Adrenal gland (tissue), 5 donors: ENCODE results near the gene OR51M1.

Experiments
- CTCF ChIP-seq, 6 experiments: fragments of 450-650 bp in 4 of 6; fragments of 200-600 bp in 2 of 6; sonication (generic) in 1 of 6; IDR thresholded peaks; 1 replicate in 5 of 6; 2 replicates in 1 of 6; pipeline versions ENCODE4 v1.5.1 to v1.8.0; 2016 to 2021; ENCODE audit warnings: antibody characterized with exemption in 6 of 6, mild to moderate bottlenecking in 2 of 6, moderate library complexity in 1 of 6
- POLR2A ChIP-seq, 2 donors: fragments of 450-650 bp; IDR thresholded peaks; one replicate each; pipeline ENCODE4 v1.6.1; 2017; ENCODE audit warnings: antibody characterized with exemption in 2 of 2, mild to moderate bottlenecking in 2 of 2, moderate library complexity in 1 of 2
- donor health status: DM: no; HTN: no; CAD: no.

- no peak for TF ChIP-seq CTCF (IDR thresholded peaks at IDR 0.05)
- no peak for TF ChIP-seq POLR2A (IDR thresholded peaks at IDR 0.05)
Observed at GRCh38 chr11:5351208-5351607, 32.4 kb upstream of the OR51M1 start, which contains the start of gene OR51B6.
